HG03045 (cell line): ENCODE measurements around the gene CFAP54.
"Not testable (repeated sequence)": the region's sequence is repeated elsewhere in the genome, so short reads cannot be mapped to it uniquely, and the experiment has no call there.

Experiments
- ATAC-seq: cut with Tn5 transposase; IDR thresholded peaks from one replicate; pipeline ENCODE4 v1.9.1; 2021; ENCODE audit warnings: mild to moderate bottlenecking, moderate library complexity; ENCODE audit not compliant: unreplicated experiment

Gene CFAP54

DNA sequence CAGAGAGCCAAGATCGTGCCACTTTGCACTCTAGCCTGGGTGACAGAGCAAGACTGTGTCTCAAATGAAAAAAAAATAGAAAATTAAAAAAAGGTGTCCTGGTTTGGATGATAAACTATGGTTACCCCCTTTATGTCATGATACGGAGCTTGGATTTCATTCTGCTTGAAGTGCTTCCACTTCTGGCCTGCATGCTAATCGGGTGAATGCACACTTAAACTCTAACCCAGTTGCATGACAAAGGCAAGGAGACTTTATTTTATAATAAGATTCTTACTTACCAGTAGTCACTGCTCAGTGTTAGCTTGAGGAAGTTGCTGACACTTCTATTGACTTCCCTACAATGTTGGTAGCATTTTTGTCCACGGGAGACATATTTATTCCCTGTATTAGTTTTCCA lies 24.3 kb downstream of the CFAP54 start:
- no peak for ATAC-seq

DNA sequence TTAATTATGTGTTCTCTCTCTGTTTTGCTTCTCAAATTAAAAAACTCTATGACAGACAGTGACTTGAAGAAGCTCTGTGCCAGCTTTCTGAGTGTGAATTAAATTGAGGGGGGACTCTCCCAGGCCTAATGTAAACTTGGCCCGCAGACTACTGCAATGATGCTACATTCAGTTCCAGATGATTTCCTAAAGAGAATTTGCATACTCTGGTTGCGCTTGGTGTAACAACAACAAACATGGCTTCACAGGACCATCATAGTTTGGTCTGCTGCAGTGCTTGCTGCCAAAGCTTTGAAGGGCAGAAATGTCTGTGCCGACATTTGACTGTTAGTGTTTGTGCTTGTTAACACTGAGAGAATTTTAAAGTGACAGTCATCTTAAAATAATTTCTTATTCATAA lies 25.0 kb downstream of the CFAP54 start:
- peak; percentile 79 for ATAC-seq

DNA sequence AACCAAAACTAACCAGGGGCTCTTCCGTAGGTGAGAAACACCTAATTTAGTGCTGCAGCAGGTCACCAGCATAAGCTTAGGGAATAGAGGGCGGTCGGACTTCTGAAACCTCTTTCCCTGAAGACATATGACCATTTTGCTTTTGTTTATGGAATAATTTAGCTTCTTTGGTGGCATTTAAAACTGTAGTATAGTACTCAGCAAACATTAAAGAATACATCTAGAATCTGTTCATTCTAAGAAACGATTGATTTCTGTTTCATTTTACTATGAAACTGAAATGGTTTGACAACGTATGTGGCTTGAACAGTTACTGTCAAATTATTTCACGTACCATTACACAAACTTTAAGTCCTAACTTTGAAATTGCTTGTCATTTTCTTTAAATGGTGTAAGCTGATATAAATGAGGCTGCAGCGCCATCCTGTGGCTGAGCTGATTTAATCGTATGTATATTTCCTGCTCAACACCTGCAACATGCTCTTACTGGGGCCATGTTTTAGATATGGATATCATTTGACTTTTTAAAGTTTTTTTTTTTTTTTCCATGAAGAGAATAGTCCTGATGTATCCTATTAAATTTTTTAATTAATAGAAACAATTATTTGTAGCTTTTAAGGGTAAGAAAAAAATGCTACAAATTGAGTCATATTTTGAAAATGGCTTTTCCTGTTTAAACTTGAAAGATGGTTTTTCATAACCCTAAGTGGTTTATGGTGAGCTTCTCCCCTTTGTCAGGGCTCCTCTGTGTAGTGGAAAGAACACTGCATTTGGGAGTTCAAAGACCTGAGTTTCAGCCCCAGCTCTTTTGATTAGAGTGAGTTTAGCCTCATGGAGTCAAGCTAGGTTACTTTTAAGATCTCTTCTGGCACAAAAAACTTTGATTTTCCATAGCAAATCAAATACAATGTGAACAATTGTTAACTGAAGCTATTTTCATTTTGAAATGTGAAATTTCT lies 27.4 kb downstream of the CFAP54 start:
- peak; percentile 52 for ATAC-seq

DNA sequence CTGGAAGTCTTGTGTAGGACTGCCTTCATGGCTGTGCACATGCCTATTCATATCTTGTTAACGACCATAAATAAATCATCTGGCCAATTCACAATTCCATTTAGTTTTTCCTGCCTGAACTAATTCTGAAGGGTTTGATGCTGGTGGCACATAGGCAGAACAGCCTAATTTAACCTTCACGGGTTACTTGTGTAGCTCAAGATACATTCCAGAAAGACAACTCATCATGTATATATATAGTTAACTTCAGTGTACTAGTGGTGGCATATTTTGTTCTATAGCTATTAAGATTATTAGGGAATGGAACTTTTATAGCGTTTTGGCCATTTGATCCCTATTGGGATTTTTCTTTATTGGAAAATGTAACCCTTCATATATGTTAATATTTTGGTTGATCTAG lies 31.4 kb downstream of the CFAP54 start:
- ATAC-seq = no peak

DNA sequence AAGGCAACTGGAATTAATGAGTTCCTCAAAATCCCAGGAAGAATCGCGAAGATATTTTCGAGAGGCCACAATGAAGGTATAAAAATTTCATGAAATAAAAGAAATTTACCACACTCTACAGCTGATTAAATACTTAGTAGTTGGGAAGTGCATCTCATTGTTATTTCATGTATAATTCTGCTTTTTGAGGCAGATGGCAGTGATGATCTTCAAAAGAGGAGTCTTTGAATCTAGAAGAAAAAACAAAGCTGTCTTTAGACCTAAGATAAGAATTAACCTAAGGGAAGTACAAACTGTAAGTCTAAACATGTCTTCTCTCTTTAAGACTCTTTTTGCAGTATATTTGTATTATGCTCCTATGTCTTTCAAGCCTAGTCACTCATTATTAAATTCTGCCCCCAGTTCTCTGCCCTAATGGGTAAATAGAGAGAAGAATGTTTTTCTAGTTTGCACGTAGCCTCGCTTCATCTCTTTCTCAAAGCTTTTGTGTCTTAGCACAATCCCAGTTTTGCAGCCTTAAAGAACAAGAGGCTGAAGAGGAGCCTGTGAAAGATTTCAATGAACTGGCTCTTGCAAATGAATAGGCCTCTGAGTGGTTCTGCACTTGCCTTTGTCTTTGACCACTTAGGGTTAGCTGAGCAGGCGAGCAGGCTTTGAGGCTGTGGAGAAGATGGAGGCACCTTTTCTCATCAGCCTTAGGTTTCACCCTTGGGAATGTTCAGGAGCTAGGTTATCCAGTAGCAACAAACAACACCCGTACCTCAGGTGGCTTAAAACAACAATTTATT lies 32.7 kb downstream of the CFAP54 start:
- no peak for ATAC-seq

DNA sequence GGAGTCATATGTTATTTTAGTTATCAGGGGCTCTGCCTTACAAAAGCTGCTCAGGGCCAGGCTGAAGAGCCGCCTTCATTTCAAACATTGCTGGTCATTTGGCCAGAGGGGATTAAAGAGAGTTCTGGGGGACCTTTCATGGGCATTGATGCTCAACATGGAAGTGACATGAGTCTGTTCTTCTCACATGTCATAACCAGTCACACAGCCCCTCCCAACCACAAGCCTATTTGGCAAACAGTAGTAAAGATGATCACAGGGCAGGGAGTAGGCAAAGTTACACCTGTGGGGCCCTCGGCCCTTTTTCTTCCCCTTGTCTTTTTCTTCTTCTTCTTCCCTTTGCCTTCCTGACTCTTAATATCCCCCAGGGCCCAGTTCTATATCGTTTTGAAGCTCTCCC lies 33.3 kb downstream of the CFAP54 start:
- ATAC-seq = no peak

DNA sequence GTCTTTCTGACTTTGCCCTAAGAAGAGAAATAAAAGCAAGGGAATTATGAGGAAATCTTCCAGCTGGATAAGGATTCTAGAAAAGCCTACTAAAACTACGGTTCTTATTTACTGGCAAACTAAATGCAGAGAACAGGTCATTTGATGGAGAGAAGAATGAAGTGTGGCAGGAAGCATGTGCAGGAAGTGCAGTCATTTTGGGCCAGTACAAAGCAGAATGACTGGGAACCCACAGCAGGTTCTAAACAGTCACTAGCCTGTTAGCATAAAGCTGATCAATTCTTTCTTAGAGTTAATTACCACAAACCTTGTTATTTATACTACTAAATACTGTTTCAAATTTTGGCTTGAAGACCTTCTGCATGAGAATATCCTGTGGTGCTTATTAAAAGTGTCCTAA lies 36.7 kb downstream of the CFAP54 start:
- no peak for ATAC-seq

DNA sequence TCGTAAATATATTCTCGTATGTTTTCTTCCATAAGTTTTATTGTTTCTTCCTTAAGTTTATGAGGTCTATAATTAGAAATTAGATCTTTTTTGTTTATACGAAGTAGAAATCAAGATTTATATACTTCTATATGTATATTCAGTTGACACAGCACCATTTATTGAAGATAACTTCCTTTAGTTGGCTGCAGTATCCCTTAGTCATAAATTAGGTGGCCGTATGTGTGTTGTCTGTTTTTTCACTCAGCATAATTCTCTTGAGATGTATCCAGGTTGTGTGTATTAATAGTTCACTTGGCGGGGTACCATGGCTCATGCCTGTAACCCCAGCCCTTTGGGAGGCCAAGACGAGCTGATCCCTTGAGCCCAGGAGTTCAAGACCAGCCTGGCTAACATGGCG lies 40.5 kb downstream of the CFAP54 start:
- ATAC-seq = no peak

DNA sequence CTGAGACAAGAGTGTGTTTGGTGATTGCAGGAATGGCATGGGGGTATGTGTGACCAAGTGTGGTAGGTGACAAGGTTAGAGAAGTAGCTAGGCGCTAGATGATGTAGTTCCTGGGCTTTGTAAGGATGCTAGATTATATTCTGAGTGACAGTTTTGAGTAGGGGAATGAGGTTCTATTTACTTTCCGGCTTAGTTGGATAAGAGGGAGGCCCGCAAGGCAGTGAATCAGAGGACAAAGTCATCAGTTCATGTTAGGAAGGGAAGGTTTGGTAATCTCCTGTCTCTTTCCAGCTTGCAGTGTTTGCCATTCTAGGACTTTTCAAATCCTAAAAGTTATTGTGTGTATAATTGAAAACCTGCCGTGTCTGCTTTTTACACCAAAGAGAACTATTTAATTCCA lies 45.0 kb downstream of the CFAP54 start:
- ATAC-seq = no peak

DNA sequence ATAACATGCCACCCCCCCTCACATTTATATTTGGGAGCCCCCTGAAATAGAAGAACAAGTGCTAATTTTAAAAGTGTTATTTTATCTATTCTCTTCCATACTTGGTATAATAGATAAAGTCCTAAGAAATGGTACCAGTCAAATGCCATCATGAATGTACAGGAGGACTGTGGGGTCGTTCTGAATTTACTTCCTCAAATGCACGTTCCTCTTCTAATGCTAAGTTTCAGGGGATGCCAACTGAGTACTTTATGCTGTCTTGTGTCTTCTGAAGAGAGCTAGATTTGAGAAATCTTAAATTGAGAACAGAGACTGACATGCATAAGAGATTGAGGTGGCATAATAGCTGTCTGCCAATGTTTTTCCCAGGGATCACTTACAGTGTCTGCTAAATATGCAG lies 59.0 kb downstream of the CFAP54 start:
- no peak for ATAC-seq

DNA sequence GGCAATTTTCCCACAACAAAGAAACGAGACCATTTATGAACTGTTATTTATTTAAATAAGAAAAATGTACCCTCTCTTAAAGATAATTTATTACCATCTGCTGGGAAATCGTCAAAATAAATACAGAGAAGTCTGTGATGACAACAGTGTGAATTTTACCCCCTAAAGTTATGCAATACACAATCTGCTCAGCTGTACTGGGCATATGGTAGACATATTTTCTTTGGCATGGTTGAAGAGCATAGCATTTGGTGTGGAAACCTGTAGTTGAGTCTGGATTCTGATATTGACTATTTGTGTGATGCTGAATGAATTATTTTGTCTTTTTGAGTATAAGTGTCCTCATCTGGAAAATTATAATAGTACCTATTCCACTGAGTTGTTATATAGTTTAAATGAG lies 60.0 kb downstream of the CFAP54 start:
- ATAC-seq = no peak

DNA sequence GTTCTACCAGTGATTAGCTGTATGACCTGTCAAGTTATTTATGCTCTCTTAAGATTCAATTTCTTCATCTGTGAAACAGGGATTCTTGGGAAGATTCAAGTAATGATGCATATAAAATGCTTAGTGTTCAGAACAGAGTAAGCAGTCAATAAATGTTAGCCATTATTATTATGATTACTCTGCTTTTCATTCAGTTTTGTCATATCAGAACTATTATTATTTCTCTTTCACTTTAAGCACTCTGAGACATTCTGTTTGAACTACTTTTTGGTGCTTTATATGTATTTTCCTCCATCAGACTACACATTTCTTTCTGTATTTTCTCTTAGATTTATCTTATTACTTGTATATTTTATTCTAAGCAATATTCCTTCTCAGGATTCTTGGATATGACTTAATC lies 81.2 kb downstream of the CFAP54 start:
- peak; percentile 26 for ATAC-seq

DNA sequence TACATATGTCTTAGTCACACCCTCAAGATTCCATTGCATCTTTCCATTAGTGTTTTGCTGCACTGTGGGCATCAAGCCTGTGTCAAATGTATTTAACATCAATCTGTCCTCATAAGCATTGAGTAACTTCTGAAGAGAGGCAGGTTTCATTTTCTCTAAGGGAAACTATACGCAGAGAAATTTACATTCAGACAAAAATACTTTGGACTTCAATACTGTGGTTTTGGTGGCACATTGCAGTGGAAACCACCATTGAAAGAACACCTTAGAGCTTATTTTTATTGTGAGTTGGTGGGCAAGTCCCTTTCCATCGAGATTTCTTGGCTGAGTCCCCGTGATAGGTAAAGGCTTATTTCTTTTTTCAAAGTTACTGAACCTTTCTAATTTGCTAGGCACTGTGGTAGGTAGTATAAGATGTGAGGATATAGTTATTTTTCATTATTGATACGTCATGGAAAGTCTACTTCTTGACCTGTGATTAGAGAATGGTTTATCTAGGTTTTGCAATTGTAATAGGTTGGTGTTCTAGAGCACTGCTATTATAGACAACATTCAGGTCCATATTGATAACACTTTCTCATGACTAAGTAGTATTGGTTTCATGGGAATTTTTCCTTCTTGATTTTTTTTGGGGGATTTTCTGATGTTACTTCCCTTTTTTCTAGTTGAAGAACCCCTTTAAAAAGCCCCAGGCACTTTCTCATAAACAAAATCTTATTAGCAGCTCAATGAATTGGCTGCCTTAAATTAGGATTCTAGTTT lies 81.9 kb downstream of the CFAP54 start:
- peak; percentile 89 for ATAC-seq

DNA sequence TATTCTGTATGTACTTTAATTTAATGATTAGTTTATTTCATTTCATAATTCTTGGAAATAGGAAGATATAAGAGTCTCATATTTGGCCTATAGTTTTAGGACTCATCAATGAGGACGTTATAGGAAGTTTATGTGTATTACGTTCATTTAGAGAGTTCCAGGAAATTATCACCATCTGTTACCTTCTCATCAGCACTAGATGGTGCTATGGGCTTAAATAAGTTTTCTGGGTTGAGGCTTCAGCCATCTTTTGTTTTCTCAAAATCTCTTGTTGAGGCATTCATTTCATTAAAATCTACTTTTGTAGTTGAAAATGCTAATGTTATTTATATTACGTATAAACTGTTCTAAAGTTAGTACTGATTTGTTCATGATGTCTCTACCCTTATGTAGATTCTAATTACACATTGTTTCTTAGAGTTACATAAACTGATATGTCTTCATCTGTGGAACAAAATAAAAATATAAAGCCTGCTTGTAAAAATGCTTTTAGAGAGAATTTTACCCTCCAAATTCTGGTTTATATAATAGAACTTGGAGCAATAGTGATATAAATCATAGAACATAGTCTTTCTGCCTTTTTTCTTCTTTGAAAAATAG lies 89.2 kb downstream of the CFAP54 start:
- peak; percentile 84 for ATAC-seq

DNA sequence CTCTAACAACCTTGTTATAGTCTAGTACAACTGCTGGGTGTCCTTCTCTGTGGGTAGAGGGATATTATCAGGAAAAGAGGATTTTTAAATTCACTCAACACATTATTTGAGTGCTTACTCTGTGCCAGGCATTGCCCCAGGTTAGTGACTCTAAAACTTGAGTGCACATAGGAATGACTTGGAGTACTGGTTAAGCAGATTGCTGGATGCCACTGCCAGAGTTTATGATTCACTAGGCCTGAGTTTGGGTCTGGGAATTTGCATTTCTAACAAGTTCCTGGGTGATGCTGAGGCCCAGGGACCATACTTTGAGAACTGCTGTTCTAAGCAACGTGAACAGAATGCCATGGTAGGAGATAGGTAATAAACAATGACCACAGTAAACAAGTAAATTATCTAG lies 96.6 kb downstream of the CFAP54 start:
- no peak for ATAC-seq

DNA sequence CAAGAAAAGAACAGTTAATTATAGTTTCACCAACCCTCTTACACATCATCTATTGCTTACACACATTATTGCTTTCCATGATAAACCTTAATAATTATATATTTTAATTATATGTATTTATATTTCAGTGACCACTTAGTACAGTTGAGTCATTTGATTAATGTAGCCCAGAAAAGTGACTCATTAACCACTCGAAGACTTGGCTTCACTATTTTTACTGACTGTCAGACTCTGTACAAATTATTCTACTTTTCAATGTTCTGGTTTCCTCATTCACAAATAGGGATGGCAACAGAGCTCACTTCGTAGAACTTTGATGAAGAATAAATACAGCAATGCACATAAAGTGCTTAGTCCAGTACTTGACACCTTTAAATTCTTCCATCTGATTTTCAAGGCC lies 98.3 kb downstream of the CFAP54 start:
- ATAC-seq = no peak

DNA sequence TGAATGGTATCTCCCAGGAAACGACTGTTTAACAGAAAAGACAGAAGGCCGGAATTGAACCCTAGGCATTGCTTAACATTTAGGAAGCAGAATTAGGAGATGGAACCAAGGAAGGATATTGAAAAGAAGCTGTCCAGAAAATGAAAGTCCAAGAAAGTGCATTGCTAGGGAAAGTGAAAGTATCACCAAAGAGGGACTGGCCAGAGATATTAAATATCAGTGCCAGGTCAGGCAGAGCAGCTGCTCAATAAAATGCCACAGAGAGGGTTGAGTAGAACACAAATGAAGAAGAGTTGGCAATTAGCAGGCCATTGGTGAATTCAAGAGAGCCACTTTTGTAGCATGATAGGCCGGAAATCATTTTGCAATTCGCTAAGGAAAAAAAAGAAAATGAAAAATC lies 101.6 kb downstream of the CFAP54 start:
- no peak for ATAC-seq

DNA sequence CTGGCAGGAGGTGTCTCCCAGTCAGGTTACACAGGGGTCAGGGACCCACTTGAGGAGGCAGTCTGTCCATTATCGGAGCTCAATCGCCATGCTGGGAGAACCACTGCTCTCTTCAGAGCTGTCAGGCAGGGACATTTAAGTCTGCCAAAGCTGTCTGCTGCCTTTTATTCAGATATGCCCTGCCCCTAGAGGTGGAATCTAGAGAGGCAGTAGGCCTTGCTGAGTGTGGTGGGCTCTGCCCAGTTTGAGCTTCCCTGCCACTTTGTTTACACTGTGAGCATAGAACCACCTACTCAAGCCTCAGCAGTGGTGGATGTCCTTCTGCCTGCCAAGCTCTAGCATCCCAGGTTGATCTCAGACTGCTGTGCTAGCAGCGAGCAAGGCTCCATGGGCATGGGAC lies 115.0 kb downstream of the CFAP54 start:
- ATAC-seq = not testable (repeated sequence)

DNA sequence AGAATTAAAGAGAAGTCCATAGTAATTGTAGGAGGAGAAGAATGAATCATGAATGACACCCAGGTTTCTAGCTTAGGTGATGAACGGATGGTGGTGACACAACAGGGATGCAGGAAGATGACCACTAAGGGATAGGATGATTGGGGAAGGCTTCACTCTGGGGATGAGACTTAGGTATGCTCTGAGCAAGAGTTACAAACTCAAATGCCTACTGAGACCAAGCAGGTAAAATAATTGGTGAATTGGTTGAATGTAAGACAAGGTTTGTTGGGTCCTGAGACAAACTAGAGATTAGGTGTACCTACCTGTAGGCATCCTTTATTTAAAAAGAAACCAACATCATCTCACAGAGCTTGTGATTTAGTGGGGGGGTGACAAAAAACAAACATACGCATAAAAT lies 116.3 kb downstream of the CFAP54 start:
- no peak for ATAC-seq

DNA sequence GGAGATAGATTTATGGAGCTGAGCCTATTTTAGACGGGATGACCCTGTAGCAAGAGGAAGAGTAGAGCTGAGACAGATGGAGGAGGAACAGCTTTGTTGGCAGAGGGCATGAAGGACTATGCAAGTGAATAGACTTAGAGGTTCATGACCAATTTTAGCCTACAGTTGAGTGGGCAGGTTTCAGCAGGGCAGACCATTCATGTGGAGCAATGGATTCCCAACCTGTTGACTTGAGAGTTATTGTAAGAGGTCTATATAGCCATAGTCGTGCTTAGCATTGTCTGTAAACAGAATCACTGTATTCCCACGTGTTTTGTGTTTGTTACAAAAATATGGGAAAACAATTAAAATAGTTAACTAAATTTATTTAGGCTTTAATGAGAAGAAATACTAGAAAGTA lies 116.8 kb downstream of the CFAP54 start:
- no peak for ATAC-seq

DNA sequence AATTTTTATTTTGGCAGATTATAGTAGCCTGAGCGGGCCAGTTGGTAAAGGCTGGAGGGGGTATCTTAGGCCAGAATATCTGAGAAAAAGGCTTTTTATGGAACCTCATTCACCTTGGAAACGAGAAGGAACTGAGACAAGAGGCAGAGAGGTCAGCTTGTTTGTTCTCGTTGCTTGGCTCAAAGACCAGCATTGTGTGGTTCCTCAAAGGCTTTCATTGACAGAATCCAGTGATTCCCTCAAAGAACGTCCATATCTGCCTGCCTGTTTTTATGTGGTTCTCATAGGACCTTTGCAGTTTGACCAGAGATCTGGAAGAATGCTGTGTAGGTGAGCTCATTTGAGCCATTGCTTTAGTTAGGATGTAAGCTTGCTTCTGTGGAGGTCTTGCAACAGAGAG lies 117.3 kb downstream of the CFAP54 start:
- no peak for ATAC-seq
